NCI-H1105 treated with DMSO at 0.1 percent for 48 hours (cell line): Measurements from ENCODE around the gene KRT37.

Experiments
- DNase-seq: peaks from one replicate; lab custom pipeline; 2025; lab: John Stamatoyannopoulos, UW

Gene KRT37

GRCh38 chr17:41424111-41424635 is at the start of gene KRT37:
Gene KRT37 (minus strand): TSS chr17:41424585. CDS start chr17:41424523, 62 bp downstream.
- no peak for DNase-seq

- no peak for DNase-seq
These were observed 44.0 kb upstream of the KRT37 start for GRCh38 chr17:41468346-41468745.

- no peak for DNase-seq
These were observed 43.2 kb upstream of the KRT37 start for GRCh38 chr17:41467561-41467960.

DNA sequence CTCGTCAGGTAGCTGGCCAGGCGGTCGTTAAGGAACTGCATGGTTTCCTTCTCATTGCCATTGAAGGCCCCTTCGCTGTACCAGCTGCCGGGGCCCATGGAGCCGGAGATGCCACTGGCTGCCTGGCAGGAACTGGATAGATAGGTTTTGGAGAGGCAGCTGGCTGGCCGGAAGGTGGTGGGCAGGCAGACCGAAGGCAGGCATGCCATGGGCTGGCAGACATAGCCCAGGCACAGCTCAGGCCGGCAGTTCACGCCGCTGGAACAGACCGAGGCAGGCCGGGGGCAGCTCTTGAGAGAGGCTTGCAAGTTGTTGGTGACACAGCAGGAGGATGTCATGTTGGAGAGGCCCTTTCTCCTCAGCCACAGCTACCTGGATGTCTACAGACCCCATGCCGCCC is 42.6 kb upstream of the KRT37 start, which contains the start of gene KRT32:
Gene KRT32 (minus strand): TSS at position 399 of the 400 bp plus-strand sequence. CDS start 61 bp downstream, at position 338.
- no peak for DNase-seq

DNA sequence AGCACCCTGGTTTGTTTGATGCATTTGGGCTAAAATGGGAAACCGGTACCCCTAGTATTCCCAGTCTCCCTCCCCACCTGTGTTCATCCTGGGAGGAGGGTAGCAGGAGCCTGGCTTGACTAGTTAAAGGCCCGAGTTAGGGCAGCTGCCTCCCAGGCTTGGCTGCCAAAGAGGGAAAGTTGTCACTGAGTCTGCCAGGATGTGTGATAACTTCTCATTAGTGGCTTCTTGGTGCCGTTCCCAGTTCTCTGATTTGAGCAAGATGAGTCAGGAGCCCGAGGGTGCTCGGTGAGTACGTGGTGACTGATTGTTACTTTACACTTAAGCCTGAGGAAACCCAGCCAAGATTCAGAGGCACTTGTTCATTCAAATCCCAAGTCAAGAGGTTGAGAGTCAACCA is 40.3 kb upstream of the KRT37 start:
- DNase-seq: peak; percentile 87

GRCh38 chr17:41464173-41464572 is 39.8 kb upstream of the KRT37 start:
- no peak for DNase-seq

DNA sequence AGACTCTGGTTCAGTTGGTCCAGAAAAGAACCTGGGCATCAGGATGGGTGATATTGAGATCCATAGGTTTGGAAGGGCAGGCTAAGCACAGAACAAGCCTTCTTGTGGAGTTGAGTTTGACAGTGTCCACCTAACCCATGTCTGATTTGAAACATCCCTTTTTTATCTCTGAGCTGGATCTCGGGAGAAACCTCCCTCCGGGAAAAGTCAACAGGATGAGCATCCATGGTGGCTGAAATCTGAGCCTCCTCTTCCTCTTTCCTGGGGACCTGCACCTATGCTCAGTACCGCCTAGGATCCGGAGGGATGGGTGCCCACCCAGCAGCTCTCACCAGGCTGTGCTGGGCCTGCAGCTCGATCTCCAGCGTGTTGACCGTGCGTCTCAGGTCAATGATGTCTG is 39.4 kb upstream of the KRT37 start:
- no peak for DNase-seq

GRCh38 chr17:41462705-41463104 is 38.3 kb upstream of the KRT37 start:
- no peak for DNase-seq

GRCh38 chr17:41457676-41458075 is 33.3 kb upstream of the KRT37 start:
- DNase-seq: no peak

DNA sequence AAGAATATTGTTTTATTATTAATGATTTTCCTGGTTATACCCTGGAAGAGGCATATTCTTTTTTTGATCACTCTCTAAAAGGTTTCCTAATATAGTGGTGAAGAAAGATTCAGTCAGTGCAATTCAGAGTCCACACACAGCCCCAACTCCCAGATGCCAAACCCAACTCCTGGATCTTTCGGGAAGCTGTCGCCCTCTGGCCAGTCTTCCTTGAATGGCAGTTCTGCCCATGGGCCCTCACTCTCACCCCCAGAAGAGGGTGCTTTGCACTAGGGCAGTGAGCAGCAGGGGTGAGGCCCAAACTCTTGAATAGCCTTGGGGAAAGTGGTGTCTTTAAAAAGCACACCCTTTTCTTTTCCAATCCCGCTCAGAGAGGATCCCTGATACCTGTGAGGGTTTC is 31.8 kb upstream of the KRT37 start:
- DNase-seq: no peak

DNA sequence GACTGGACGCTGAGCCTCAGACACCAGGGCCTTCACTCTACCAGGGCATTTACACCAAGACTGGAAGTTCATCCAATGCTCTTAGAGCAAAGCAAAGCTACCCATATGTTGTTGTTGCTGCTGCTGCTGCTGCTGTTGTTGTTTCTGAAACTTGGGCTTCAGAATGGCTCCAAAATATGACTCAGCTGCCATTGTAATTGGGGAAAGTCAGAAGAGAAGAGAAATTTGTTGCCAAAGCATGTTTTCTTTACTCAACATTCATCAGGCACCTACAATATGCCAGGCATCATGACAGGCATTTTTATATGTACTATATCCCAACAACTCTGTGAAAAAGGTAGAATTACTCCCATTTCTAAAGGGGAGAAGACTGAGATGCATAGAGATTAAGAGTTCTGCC is 30.9 kb upstream of the KRT37 start:
- no peak for DNase-seq

DNA sequence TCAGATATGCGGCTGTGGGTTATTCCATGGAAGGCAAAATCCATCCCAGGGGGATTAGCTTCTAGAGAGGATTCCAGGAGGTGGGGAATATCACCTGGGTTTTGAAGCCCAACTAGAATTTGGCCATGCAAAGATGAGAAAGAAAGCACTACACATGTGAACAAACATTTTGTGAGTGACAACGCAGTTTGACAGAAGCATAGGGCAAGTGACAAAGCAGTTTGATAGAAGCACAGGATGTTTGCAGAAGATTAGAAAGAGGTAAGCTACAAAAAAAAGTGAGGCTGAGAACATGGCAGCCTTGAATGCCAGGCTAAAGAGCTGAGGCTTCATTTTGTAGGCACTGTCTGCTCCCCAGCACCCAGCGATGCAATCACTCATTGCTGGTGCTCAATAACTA is 28.7 kb upstream of the KRT37 start:
- DNase-seq: no peak

DNA sequence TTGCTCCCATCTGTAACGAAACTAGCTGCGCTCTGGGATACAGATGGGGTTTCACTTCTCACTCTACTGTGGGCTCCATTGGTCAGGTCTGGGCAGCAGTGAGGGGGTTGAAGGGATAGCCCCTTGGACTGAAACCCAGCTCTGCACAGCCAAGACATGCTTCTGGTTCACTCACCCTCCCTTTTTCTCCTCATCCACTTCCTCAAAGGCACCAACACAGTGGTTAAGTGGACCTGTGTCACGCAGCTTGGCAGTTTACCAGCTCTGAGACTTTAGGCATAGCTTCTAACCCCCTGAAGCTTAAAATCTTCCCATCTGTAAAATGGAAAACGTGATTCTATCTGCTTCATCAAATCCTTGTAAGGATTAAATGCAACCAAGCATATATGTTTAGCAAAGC is 27.9 kb upstream of the KRT37 start:
- no peak for DNase-seq

GRCh38 chr17:41451154-41451728 is 26.9 kb upstream of the KRT37 start:
- no peak for DNase-seq

DNA sequence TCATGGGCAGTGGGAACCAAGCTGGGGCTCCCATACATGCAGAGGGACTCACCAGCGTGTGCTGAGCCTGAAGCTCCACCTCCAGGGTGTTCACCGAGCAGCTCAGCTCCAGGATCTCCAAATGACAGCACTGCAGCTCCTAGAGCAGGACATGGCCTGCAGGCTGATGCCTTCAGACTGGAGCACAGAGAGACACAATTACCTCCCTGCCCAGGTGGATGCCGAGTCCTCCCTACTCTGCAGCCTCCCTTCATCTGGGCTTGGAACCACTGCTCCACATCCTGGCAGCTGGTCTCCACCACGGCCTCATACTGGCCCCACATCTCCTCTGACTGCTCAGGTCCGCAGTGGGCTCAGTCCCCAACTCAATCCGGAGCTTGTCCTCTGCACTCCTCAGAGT is 24.6 kb upstream of the KRT37 start:
- no peak for DNase-seq

- DNase-seq: no peak
These were observed 24.1 kb upstream of the KRT37 start for GRCh38 chr17:41448506-41448905.

DNA sequence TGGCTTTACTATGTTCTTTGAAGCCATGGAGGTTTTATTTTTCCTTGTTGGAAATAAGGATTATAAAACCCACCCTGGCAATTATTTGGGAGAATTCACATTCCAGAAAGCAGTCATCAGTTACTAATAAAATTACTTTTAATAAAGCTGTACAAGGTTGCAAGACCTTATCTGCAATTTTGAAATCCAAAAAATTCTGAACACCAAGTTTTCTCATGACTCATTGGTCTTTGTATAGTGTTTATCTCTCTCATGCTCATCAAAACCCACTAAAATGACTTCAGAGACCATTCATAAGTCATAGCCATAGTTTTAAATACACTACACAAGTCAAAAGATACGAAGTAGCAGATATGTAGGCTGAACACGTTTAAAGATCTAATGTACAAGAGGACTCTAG is 22.4 kb upstream of the KRT37 start:
- DNase-seq: no peak

DNA sequence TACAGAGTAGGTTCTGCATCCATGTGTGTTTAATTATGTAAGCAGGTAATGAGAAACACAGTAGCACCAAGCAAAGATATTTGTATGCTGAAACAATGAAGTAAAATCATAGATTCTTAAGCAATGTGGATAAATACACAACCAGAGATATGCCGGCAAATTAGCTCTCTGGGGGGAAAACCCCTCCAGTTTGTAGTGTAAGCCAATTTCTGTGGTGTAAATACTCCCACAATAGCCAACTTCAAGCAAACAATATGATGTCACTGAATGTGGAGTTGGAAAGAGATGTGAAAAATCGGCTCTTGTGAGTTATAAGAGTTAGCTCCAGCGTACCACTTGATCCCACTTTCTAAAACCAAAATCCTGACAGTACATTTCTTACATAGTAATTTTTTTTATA is 20.3 kb upstream of the KRT37 start:
- DNase-seq: no peak

- no peak for DNase-seq
These were observed 19.8 kb upstream of the KRT37 start for GRCh38 chr17:41444186-41444585.

DNA sequence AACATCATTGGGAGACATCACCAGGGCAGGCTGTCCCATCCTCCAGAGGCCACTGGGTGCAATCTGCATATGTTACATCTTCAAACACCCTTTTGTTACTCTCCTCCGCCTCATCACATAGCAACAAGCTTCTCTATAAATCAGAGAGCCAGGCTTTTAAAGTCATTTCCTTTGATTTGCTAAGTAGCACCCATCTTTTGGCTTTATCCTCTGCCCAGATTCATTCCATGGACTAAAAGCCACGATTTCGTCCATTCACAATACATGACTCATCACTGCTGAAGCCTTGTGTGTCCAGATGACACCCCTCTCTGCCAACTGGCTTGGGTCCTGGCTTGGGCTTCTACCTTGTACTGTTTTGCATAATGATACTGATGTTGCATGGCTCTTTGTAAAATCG is 18.4 kb upstream of the KRT37 start:
- DNase-seq: no peak

DNA sequence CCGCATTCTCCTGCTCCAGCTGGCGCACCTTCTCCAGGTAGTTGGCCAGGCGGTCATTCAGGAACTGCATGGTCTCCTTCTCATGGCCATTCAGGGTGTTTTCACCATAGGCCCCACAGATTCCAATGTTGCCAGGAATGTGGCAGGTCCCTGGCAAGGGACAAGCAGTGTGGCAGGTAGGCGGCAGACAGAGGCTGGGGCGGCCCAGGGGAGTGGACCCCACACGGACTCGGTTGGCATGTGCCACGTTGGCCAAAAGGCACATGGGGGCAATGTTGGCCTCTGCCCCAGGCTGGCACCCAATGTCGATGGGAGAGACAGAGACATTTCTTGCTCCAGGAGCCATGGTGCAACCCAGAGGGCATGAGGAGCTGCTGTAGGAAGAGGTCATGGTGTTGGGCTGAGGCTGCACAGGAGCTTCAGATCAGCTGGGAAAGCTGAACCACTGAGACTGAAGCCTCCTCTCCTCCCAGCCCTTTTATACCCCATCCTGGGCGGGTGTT is 16.2 kb upstream of the KRT37 start, which contains the start of gene KRT38:
Gene KRT38 (minus strand): TSS at position 453 of the 503 bp plus-strand sequence. CDS start 62 bp downstream, at position 391.
- DNase-seq: no peak

GRCh38 chr17:41439375-41439774 is 15.0 kb upstream of the KRT37 start:
- DNase-seq: no peak

DNA sequence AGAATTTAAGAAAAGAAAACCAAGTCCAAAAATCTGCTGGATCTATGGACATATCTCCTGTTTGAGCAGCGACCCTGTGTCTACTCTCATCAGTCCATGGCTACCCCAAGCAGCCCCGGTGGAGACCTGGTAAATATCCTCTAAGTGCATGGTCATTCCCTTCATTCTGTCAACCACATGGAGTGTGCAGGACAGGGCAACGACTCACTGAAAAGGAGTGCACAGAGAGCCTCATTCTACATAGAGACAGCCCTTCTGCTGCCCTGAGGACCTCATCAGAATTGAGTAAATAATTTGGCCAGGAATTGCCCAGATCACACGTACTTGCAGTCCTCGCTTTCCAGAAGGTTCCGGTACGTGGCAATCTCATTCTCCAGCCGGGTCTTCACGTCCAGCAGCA is 13.4 kb upstream of the KRT37 start:
- DNase-seq: no peak

GRCh38 chr17:41437254-41437653 is 12.9 kb upstream of the KRT37 start:
- DNase-seq: no peak
